ENCODE measurements around the gene MGP. TPM values are rescaled to one million over a fixed set of nuclear protein-coding genes. Genes with fewer than 3 reads are reported as not detected.

MGP gene
- polyA plus RNA-seq, 1 donor from 2014 or later, result 0.90 TPM

DNA sequence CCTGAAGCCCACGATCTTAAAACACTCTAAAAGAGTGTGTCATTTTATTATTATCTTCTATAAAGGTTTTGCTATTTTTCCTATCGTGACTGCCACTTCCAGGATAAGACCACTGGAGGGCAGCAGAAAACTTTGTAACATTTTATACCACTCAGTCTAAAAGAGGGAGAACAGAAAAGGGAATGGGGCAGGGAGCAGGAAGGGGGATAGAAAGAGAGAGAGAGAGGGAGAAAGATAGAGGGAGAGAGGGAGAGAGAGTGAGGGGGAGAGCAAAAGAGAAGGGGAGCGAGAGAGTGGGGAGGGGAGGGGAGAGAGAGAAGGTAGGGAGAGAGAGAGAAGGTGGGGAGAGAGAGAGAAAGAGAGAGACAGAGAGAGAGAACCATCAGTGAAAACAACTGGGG lies 40.3 kb downstream of the MGP start (continued):
- no peak for TF ChIP-seq REST (IDR thresholded peaks at IDR 0.05; ENCODE audit: borderline replicate concordance)

- no peak overlapping the region for H3K9ac ChIP-seq (ENCODE audit: low read length)
- TF ChIP-seq TAF1 (IDR thresholded peaks at IDR 0.05; ENCODE audit: low read depth) (no peak), MXI1 (conservative IDR thresholded peaks at IDR 0.05; ENCODE audit: poor library complexity, severe bottlenecking) (no peak), CTCF (IDR thresholded peaks at IDR 0.05; ENCODE audit: poor library complexity, severe bottlenecking) (no peak), SMC3 (conservative IDR thresholded peaks at IDR 0.05; ENCODE audit: poor library complexity) (no peak), REST (IDR thresholded peaks at IDR 0.05; ENCODE audit: borderline replicate concordance) (no peak)
- no peaks in the 10 kb centered on the region for H3K79me2 ChIP-seq (replicated peaks; ENCODE audit: insufficient read depth, low read length)
- H3F3A ChIP-seq (ENCODE audit: insufficient read depth, low read length, poor library complexity, severe bottlenecking), result no peaks in the 10 kb centered on the region
- H3K9me3 ChIP-seq (ENCODE audit: low read length), result no peaks in the 10 kb centered on the region
- H3K9me2 ChIP-seq (ENCODE audit: insufficient read depth, low read length), result no peaks in the 10 kb centered on the region
- H3K36me3 ChIP-seq (ENCODE audit: insufficient read depth, low read length), result no peaks in the 10 kb centered on the region
- H2AFZ ChIP-seq (ENCODE audit: low read depth, low read length), result no peak overlapping the region
- no peak overlapping the region for H3K27ac ChIP-seq (ENCODE audit: low read length)
- no peaks in the 10 kb centered on the region for H3K27me3 ChIP-seq (ENCODE audit: insufficient read depth, low read depth, low read length)
- H4K20me1 ChIP-seq (ENCODE audit: insufficient read depth), result no peaks in the 10 kb centered on the region
- no peak overlapping the region for H3K4me2 ChIP-seq (ENCODE audit: low read length)
- no peak overlapping the region for H3K4me3 ChIP-seq (ENCODE audit: low read length)
These were observed 41.3 kb downstream of the MGP start for GRCh38 chr12:14844401-14844800.

DNA sequence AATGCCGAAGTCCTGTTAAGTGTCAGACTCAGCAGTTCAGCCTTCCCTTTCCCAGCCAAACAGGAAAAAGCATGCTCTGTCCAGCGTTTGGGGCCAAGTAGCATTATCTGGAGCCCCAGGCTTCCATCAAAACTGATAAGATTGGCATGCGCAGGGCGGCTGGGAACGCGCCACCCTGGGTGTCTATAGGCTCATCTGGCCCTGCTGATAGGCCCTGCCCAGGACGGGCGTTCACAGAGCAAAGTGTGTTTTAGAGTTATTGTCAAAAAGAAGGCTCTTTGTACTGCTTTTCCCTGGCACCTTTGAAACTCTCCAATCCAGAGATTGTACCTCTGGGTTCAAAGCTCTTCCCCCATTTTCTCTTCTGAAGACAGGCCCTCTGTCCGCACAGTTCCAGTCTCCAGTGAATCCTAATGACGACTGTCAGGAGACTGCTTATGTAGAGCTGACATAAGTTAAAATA lies 42.2 kb downstream of the MGP start, which contains the start of gene ART4:
Gene ART4 (minus strand): TSS at position 102 of the 463 bp plus-strand sequence. CDS start 413 bp downstream, outside the sequence.
- Histone ChIP-seq H3K4me3 (ENCODE audit: low read length) (no peak within 1 kb of the TSS), H3K27ac (ENCODE audit: low read length) (no peak within 1 kb of the TSS), H3K27me3 (ENCODE audit: insufficient read depth, low read depth, low read length) (no peaks in the 10 kb centered on the region), H2AFZ (ENCODE audit: low read depth, low read length) (no peak within 1 kb of the TSS), H3K9me3 (ENCODE audit: low read length) (no peaks in the 10 kb centered on the region), H3K9ac (ENCODE audit: low read length) (no peak within 1 kb of the TSS), H3K36me3 (ENCODE audit: insufficient read depth, low read length) (no peaks in the 10 kb centered on the region), H3K9me2 (ENCODE audit: insufficient read depth, low read length) (no peaks in the 10 kb centered on the region), H3K4me2 (ENCODE audit: low read length) (no peak within 1 kb of the TSS), H3F3A (ENCODE audit: insufficient read depth, low read length, poor library complexity, severe bottlenecking) (no peaks in the 10 kb centered on the region), H4K20me1 (ENCODE audit: insufficient read depth) (no peaks in the 10 kb centered on the region), H3K79me2 (replicated peaks; ENCODE audit: insufficient read depth, low read length) (no peaks in the 10 kb centered on the region)
- TF ChIP-seq SMC3 (conservative IDR thresholded peaks at IDR 0.05; ENCODE audit: poor library complexity), result no peak
- TF ChIP-seq CTCF (IDR thresholded peaks at IDR 0.05; ENCODE audit: poor library complexity, severe bottlenecking), result no peak
- no peak for TF ChIP-seq POLR2AphosphoS5 (IDR thresholded peaks at IDR 0.05)
- no peak for TF ChIP-seq EZH2 (IDR thresholded peaks at IDR 0.05; ENCODE audit: borderline replicate concordance, insufficient read depth, low read length, poor library complexity, severe bottlenecking)
- no peak for TF ChIP-seq REST (IDR thresholded peaks at IDR 0.05; ENCODE audit: borderline replicate concordance)
- TF ChIP-seq TAF1 (IDR thresholded peaks at IDR 0.05; ENCODE audit: low read depth), result no peak
- TF ChIP-seq MXI1 (conservative IDR thresholded peaks at IDR 0.05; ENCODE audit: poor library complexity, severe bottlenecking), result no peak
- TF ChIP-seq EP300 (conservative IDR thresholded peaks at IDR 0.05; ENCODE audit: poor library complexity, severe bottlenecking), result no peak
